Keratinocyte (primary cell): ENCODE results near the gene PLAC1. TPM values are rescaled to one million over a fixed set of nuclear protein-coding genes. Genes with fewer than 3 reads are reported as not detected.

Experiments
- DNase-seq: peaks from one replicate; pipeline ENCODE4 v3.0.0-alpha.2; 2011; ENCODE audit warnings: low read depth, missing footprints, low spot score
- FAIRE-seq: peaks from 2 replicates; lab custom pipeline; 2011; peaks lifted over from hg19 to GRCh38; lab: Jason Lieb, UNC
- H2AFZ ChIP-seq: 2 replicates; pipeline ENCODE4 v1.6.0; 2012; ENCODE audit warnings: low read length, control low read depth, inconsistent platforms; ENCODE audit not compliant: control insufficient read depth
- H3K27ac ChIP-seq: 2 replicates; pipeline ENCODE4 v1.5.1; 2011; ENCODE audit warnings: low read length; ENCODE audit not compliant: control insufficient read depth, insufficient read depth
- H3K27me3 ChIP-seq: 3 replicates; pipeline ENCODE4 v1.6.0; 2011; ENCODE audit warnings: low read length; ENCODE audit not compliant: control insufficient read depth, insufficient read depth; ENCODE audit errors: extremely low read depth
- H3K36me3 ChIP-seq, 2 experiments: 2 replicates in 1 of 2; 3 replicates in 1 of 2; pipeline ENCODE4 v1.5.1; 2011; ENCODE audit warnings: low read length in 2 of 2, mild to moderate bottlenecking in 1 of 2; ENCODE audit not compliant: control insufficient read depth in 2 of 2, insufficient read depth in 2 of 2; ENCODE audit errors: extremely low read depth in 1 of 2
- H3K4me1 ChIP-seq: 3 replicates; pipeline ENCODE4 v1.5.1; 2011; ENCODE audit warnings: low read length; ENCODE audit not compliant: control insufficient read depth, insufficient read depth; ENCODE audit errors: extremely low read depth
- H3K4me2 ChIP-seq: 3 replicates; pipeline ENCODE4 v1.6.0; 2011; ENCODE audit warnings: low read depth, low read length; ENCODE audit not compliant: control insufficient read depth, insufficient read depth; ENCODE audit errors: extremely low read depth
- H3K4me3 ChIP-seq, 3 experiments: fragments of 200-600 bp in 1 of 3; sonication (generic) in 1 of 3; 2 replicates in 2 of 3; 3 replicates in 1 of 3; pipeline ENCODE4 v1.5.1; 2011 to 2016; ENCODE audit warnings: low read length in 3 of 3, mild to moderate bottlenecking in 3 of 3, control low read depth in 2 of 3, inconsistent platforms in 1 of 3, low read depth in 1 of 3, mixed read lengths in 1 of 3, mixed run types in 1 of 3, moderate library complexity in 1 of 3; ENCODE audit not compliant: control insufficient read depth in 2 of 3, insufficient read depth in 2 of 3; ENCODE audit errors: extremely low read depth in 1 of 3
- H3K79me2 ChIP-seq: 2 replicates; pipeline ENCODE4 v1.6.0; 2012; ENCODE audit warnings: low read length; ENCODE audit not compliant: control insufficient read depth, insufficient read depth
- H3K9ac ChIP-seq: 3 replicates; pipeline ENCODE4 v1.6.0; 2011; ENCODE audit warnings: low read length; ENCODE audit not compliant: control insufficient read depth, insufficient read depth; ENCODE audit errors: extremely low read depth
- H3K9me1 ChIP-seq: 3 replicates; pipeline ENCODE4 v1.6.0; 2011; ENCODE audit warnings: low read length; ENCODE audit not compliant: control insufficient read depth, insufficient read depth; ENCODE audit errors: extremely low read depth
- H3K9me3 ChIP-seq: 2 replicates; pipeline ENCODE4 v1.5.1; 2012; ENCODE audit warnings: low read depth, low read length; ENCODE audit not compliant: control insufficient read depth
- H4K20me1 ChIP-seq: 3 replicates; pipeline ENCODE4 v1.6.0; 2011; ENCODE audit warnings: low read length; ENCODE audit not compliant: control insufficient read depth, insufficient read depth; ENCODE audit errors: extremely low read depth
- EZH2 ChIP-seq: IDR thresholded peaks from one replicate; pipeline ENCODE4 v1.6.1; 2012; ENCODE audit warnings: inconsistent platforms, mild to moderate bottlenecking, low read length, moderate library complexity
- dilution Hi-C: fragments of 300-500 bp; cut with MboI; formaldehyde crosslinking; loops from one replicate; pipeline ENCODE4 v1.7.0; 2020; ENCODE audit warnings: low sequenced_read_pairs; ENCODE audit not compliant: extremely low pct_ligation_motif_present
- polyA plus RNA-seq, 5 experiments: library from polyadenylated mRNA; depleted of rRNA in 3 of 5; stranded (reverse) in 3 of 5; stranded (forward) in 1 of 5; unstranded in 1 of 5; fragments of >200 nt; gene quantifications; 1 replicate in 1 of 5; 2 replicates in 3 of 5; 3 replicates in 1 of 5; pipeline versions ENCODE4 v1.2.1 to v1.2.3, GENCODE V29; 2011 to 2012; ENCODE audit warnings: missing spikeins in 2 of 5, low read depth in 1 of 5, low replicate concordance in 1 of 5
- TF ChIP-seq, protein P1 (sequence below), 3 experiments: IDR thresholded peaks in 1 of 3; conservative IDR thresholded peaks in 1 of 3; optimal IDR thresholded peaks in 1 of 3; 2 replicates in 2 of 3; 3 replicates in 1 of 3; pipeline versions ENCODE3 to v1.5.1; 2011; ENCODE audit warnings: low read length in 3 of 3, mild to moderate bottlenecking in 3 of 3, moderate library complexity in 2 of 3, control low read depth in 1 of 3, inconsistent platforms in 1 of 3; ENCODE audit not compliant: insufficient read depth in 2 of 3; ENCODE audit errors: extremely low read depth in 1 of 3

The PLAC1 gene
- polyA plus RNA-seq, 1 donor (not counting 4 experiments of a cell fraction or from before 2014, with no cell fraction given), result 8.5 TPM

DNA sequence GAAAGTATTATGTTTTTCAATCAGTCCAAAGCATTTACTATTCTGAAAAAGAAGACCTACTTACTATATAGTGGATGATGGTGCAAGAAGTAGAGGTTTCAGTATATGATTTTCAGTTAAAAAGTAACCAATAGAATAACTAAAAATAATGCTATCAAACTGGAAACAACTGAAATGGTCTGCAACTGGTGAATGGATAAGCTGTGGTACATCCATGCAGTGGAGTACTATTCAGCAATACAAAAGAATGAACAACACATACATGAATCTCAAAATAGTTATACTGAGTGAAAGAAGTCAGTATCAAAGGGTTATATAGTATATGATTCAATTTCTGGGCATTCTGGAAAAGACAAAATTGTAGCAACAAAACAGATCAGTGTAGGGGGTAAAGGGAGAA, 55.9 kb downstream of the PLAC1 start:
- dilution Hi-C loops, result no loop called here
- FAIRE-seq (no peak), DNase-seq (no peak)
- TF ChIP-seq EZH2, result no peak
- TF ChIP-seq, protein P1, sequence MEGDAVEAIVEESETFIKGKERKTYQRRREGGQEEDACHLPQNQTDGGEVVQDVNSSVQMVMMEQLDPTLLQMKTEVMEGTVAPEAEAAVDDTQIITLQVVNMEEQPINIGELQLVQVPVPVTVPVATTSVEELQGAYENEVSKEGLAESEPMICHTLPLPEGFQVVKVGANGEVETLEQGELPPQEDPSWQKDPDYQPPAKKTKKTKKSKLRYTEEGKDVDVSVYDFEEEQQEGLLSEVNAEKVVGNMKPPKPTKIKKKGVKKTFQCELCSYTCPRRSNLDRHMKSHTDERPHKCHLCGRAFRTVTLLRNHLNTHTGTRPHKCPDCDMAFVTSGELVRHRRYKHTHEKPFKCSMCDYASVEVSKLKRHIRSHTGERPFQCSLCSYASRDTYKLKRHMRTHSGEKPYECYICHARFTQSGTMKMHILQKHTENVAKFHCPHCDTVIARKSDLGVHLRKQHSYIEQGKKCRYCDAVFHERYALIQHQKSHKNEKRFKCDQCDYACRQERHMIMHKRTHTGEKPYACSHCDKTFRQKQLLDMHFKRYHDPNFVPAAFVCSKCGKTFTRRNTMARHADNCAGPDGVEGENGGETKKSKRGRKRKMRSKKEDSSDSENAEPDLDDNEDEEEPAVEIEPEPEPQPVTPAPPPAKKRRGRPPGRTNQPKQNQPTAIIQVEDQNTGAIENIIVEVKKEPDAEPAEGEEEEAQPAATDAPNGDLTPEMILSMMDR (optimal IDR thresholded peaks at IDR 0.05 in 1 of 3, IDR thresholded peaks at IDR 0.05 in 1 of 3, conservative IDR thresholded peaks at IDR 0.05 in 1 of 3; ENCODE audit: extremely low read depth in 1 of 3, insufficient read depth in 2 of 3, low read length in 3 of 3), result no peak
- Histone ChIP-seq H3K36me3 (no peaks in the 10 kb centered on the region), H3K4me3 (no peak overlapping the region), H3K9me1 (no peaks in the 10 kb centered on the region), H3K79me2 (no peaks in the 10 kb centered on the region), H3K4me2 (no peak overlapping the region), H3K4me1 (peaks cover 19% of the 10 kb centered on the region), H3K27ac (no peak overlapping the region), H2AFZ (no peak overlapping the region), H3K9me3 (no peaks in the 10 kb centered on the region), H4K20me1 (no peaks in the 10 kb centered on the region), H3K9ac (no peak overlapping the region), H3K27me3 (no peaks in the 10 kb centered on the region)

DNA sequence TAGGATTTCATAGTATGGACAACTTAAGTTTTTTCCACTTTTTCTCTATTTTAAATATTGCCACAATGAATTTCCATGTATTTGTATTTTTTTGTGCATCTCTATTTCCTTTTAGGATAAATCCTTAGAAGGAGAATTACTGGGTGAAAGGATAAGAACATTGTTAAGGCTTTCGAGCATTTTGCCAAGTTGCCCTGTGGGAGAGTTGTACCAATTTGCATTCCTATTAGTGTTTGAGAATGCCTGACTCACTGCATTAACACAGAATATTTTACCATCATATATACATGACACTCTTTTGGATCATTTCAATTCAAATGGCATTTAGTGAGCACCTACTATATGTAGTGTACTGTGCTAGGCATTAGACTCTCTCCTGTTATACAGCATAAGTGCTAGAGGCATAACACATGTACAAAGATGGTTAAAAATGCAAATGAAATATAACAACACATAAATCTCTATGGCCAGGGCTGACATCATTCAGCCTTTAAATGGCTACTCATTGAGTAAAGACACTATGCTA, 57.0 kb downstream of the PLAC1 start:
- Histone ChIP-seq H3K4me3 (no peak overlapping the region), H3K9ac (no peak overlapping the region), H3K79me2 (no peaks in the 10 kb centered on the region), H3K4me1 (peaks cover 19% of the 10 kb centered on the region), H3K36me3 (no peaks in the 10 kb centered on the region), H3K4me2 (no peak overlapping the region), H3K27ac (no peak overlapping the region), H4K20me1 (no peaks in the 10 kb centered on the region), H3K9me1 (no peaks in the 10 kb centered on the region), H2AFZ (no peak overlapping the region), H3K27me3 (no peaks in the 10 kb centered on the region), H3K9me3 (no peaks in the 10 kb centered on the region)
- dilution Hi-C loops, result no loop called here
- TF ChIP-seq EZH2, result no peak
- TF ChIP-seq, protein P1 (optimal IDR thresholded peaks at IDR 0.05 in 1 of 3, IDR thresholded peaks at IDR 0.05 in 1 of 3, conservative IDR thresholded peaks at IDR 0.05 in 1 of 3; ENCODE audit: extremely low read depth in 1 of 3, insufficient read depth in 2 of 3, low read length in 3 of 3), result no peak
- FAIRE-seq (no peak), DNase-seq (no peak)
